22Rv1 (cell line): Measurements from ENCODE around the gene EVI5.

Experiments used
- CTCF ChIP-seq: fragments of 450-650 bp; IDR thresholded peaks from 2 replicates; pipeline ENCODE4 v1.5.1; 2017; ENCODE audit warnings: mild to moderate bottlenecking
- ZFX ChIP-seq: fragments of 450-650 bp; IDR thresholded peaks from 2 replicates; pipeline ENCODE4 v1.6.1; 2017; ENCODE audit warnings: antibody characterized with exemption, borderline replicate concordance

GRCh38 chr1:92551916-92552315 is 233.0 kb downstream of the EVI5 start:
- TF ChIP-seq CTCF, result no peak
- no peak for TF ChIP-seq ZFX
